Measurements from ENCODE around the gene RASA3. TPM values are rescaled to one million over a fixed set of nuclear protein-coding genes. Genes with fewer than 3 reads are reported as not detected.

The RASA3 gene
- total RNA-seq, 1 experiment from 2014 or later = 0.26 TPM

DNA sequence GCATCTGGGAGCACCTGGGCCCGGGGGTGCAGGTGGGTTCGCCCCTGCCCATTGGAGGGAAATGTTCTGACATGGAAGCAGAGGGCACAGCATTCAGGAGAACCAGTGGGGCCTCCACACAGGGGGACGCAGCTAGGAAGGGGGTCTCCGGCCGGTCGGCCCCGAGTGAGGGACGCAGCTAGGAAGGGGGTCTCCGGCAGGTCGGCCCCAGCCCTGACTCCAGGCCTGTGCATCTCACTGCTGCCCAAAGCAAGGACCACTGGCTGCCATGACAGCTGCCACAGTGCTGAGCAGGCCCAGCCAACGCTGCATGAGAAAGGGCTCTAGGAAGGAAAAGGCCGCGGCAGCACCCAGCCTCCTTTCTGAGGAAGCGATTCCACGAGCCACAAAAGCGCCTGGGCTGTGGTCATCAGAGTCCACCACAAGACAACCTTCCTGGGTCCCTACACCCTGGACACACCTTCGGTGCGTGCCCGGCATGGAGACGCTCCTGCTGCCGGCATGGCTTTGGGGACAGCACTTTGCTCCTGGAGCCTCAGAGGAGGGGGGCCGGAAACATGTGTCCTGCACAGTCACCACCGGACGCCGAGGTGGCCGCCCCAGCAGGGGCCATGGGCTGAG is 9.7 kb downstream of the RASA3 start:
- no peak for DNase-seq
- H3K27ac Mint-ChIP-seq (ENCODE audit: unreplicated experiment) = no peak overlapping the region
- no peak overlapping the region for H3K4me3 Mint-ChIP-seq (ENCODE audit: low read depth, unreplicated experiment)
- no TSS peak for BruUV-seq (replicated peaks)
- no peaks in the 10 kb centered on the region for H3K27me3 Mint-ChIP-seq (ENCODE audit: unreplicated experiment)
- H3K9me3 Mint-ChIP-seq (ENCODE audit: low read depth, unreplicated experiment) = no peaks in the 10 kb centered on the region
- no peak for TF ChIP-seq CTCF (IDR thresholded peaks at IDR 0.05; ENCODE audit: unreplicated experiment)
- intact Hi-C loops (cut with micrococcal nuclease; ENCODE audit: unreplicated experiment) = no loop called here
- H3K36me3 Mint-ChIP-seq (ENCODE audit: insufficient read depth, unreplicated experiment) = no peaks in the 10 kb centered on the region
- no peaks in the 10 kb centered on the region for H3K4me1 Mint-ChIP-seq (ENCODE audit: low read depth, unreplicated experiment)
- CTCF ChIA-PET = no interaction called here

GRCh38 chr13:114122127-114122511 is 10.3 kb downstream of the RASA3 start:
- Mint-ChIP-seq H3K27ac (ENCODE audit: unreplicated experiment) (no peak overlapping the region), H3K9me3 (ENCODE audit: low read depth, unreplicated experiment) (no peaks in the 10 kb centered on the region), H3K36me3 (ENCODE audit: insufficient read depth, unreplicated experiment) (no peaks in the 10 kb centered on the region), H3K4me3 (ENCODE audit: low read depth, unreplicated experiment) (no peak overlapping the region), H3K27me3 (ENCODE audit: unreplicated experiment) (no peaks in the 10 kb centered on the region), H3K4me1 (ENCODE audit: low read depth, unreplicated experiment) (no peaks in the 10 kb centered on the region)
- no peak for DNase-seq
- CTCF ChIA-PET = no interaction called here
- intact Hi-C loops (cut with micrococcal nuclease; ENCODE audit: unreplicated experiment) = no loop called here
- no peak for TF ChIP-seq CTCF (IDR thresholded peaks at IDR 0.05; ENCODE audit: unreplicated experiment)
- no TSS peak for BruUV-seq (replicated peaks)

DNA sequence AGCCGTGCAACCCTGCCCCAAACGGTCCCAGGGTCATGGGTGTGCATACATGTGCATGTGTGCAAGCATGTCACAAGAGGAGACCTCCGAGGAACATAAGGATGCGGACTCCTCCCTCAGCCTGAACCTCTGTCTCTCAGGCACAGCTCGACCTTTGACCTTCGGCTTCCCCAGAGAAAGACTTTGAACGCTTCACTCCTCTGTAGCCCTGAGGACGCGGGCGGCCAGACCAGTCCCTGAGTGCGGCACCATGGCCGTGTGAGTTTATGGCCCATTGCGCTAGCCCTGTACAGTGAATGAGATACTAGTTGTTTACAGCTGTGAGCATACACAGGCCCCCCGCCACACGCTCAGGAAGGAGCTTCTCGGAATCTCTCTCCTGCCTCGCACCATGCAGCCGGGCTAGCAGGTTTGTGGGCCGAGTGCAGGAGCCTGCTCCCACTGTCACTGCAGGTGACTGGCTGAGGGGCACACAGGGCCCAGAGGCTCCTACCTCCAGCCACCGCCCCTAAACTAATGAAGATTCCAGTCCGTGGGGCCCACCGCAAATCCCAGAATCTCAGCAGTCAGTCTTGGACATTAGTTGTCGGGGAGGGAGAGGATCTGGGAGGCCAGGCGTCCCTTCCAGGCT is 10.8 kb downstream of the RASA3 start:
- Mint-ChIP-seq H3K27ac (ENCODE audit: unreplicated experiment) (no peak overlapping the region), H3K4me3 (ENCODE audit: low read depth, unreplicated experiment) (no peak overlapping the region), H3K36me3 (ENCODE audit: insufficient read depth, unreplicated experiment) (no peaks in the 10 kb centered on the region), H3K27me3 (ENCODE audit: unreplicated experiment) (no peaks in the 10 kb centered on the region), H3K9me3 (ENCODE audit: low read depth, unreplicated experiment) (no peaks in the 10 kb centered on the region), H3K4me1 (ENCODE audit: low read depth, unreplicated experiment) (no peaks in the 10 kb centered on the region)
- no peak for DNase-seq
- no peak for TF ChIP-seq CTCF (IDR thresholded peaks at IDR 0.05; ENCODE audit: unreplicated experiment)
- intact Hi-C loops (cut with micrococcal nuclease; ENCODE audit: unreplicated experiment) = no loop called here
- BruUV-seq (replicated peaks) = no TSS peak
- CTCF ChIA-PET = no interaction called here

GRCh38 chr13:114121031-114121430 is 11.4 kb downstream of the RASA3 start:
- BruUV-seq (replicated peaks) = no TSS peak
- Mint-ChIP-seq H3K4me1 (ENCODE audit: low read depth, unreplicated experiment) (no peaks in the 10 kb centered on the region), H3K36me3 (ENCODE audit: insufficient read depth, unreplicated experiment) (no peaks in the 10 kb centered on the region), H3K27me3 (ENCODE audit: unreplicated experiment) (no peaks in the 10 kb centered on the region), H3K9me3 (ENCODE audit: low read depth, unreplicated experiment) (no peaks in the 10 kb centered on the region), H3K27ac (ENCODE audit: unreplicated experiment) (no peak overlapping the region), H3K4me3 (ENCODE audit: low read depth, unreplicated experiment) (no peak overlapping the region)
- CTCF ChIA-PET = no interaction called here
- no peak for DNase-seq
- no peak for TF ChIP-seq CTCF (IDR thresholded peaks at IDR 0.05; ENCODE audit: unreplicated experiment)
- intact Hi-C loops (cut with micrococcal nuclease; ENCODE audit: unreplicated experiment) = no loop called here
